A204.1 (cell line): ENCODE measurements around the gene VSIG8.

Experiments
- FAIRE-seq: peaks from 2 replicates; lab custom pipeline; 2012; peaks lifted over from hg19 to GRCh38; lab: Jason Lieb, UNC

VSIG8 gene

DNA sequence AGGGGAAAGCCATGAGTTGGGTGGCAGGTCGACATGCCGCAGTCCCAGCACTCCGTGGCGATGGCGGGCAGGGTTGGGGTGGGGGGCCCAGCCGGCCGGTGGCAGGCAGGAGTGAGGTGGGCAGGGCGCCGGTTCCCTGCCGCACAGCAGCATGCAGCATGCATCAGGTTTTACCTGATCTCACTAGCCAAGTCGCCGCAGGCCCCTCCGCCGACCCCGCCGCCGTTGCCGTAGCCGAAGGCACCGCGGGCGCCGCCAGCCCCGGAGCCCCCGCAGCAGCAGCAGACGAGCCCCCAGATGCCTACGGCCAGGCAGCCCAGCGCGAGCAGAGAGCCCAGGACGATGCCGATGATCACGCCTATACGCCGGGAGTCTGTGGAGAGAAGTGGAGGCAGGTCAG is 6.7 kb downstream of the VSIG8 start:
- no peak for FAIRE-seq

DNA sequence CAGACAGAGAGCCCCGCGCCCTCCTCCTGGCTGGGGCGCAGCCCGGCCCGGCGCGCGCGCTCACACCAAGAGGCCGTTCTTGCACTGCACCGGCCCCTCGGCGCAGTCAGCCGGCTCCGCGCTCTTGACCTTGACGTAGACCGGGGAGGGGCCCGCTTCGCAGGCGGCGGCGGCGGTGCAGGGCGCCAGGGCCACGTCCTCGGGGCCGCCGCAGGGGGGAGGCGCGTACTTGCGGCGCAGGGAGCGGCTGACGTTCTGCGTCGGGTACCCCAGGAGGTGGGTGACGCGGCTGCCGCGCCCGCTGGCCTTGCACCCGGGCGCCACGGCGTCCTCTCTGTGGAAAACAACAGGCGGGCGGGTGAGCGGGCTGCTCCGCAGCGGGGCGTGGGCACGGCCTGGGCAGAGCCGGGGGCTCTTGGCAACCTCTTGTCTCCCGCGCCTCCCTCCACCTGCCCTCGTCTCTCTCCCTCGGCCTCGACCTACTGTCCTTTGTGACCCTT is 7.7 kb downstream of the VSIG8 start:
- FAIRE-seq: no peak

GRCh38 chr1:159854116-159854692 is 8.3 kb downstream of the VSIG8 start:
- no peak for FAIRE-seq

DNA sequence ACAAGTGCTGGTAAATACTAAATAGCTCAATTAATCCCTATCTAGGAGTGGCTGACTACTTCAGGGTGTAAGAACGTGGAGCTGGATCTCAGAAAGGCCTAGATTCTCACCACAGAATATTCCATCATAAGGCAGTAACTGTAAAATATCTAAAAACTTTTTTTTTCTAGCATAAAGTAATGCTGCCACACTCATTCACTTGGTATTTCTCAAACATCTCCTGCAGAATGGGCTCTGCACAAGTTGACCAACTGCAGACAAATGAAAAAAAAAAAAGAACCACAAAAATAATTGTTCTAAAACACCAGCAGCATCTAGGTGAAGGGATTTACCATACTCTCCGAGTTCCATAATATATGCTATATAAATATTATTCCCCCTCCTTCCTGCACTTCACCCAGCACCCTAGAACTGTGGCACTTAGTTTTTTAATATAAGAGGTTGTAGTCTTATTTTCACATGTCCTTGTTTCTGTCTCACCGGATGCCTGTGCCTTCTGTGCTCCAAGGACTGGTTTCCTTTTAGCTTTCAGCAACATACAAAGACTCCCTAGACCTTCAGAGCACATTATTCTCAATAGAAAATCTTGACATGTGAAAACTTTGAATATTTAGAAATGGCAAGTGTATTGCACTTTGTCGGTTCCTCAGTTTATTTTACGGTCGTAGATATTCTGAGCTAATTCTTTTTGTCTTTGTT is 8.9 kb downstream of the VSIG8 start:
- FAIRE-seq: no peak

GRCh38 chr1:159851407-159851806 is 11.1 kb downstream of the VSIG8 start:
- FAIRE-seq: no peak

GRCh38 chr1:159849626-159850366 is 12.7 kb downstream of the VSIG8 start:
- no peak for FAIRE-seq

GRCh38 chr1:159848326-159848725 is 14.1 kb downstream of the VSIG8 start:
- no peak for FAIRE-seq

DNA sequence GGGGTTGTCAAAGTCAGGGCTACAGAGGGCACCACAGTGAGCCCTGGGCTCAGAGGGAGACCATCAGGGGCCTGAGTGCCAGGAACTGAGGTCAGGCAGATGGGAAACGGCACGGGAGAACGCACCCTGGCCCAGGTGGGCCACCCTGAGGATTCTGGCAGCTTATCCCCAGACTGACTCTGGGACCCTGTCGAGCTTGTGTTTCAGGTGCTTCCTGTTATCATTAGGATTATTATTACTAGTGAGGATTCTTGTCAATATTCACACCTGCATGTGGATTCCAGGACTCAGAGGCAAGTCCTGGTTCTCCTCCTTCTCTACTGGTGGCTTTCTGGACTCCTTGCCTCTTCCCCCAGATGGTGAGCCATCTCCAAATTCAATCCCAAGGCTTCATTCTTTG is 15.2 kb downstream of the VSIG8 start:
- FAIRE-seq: no peak

DNA sequence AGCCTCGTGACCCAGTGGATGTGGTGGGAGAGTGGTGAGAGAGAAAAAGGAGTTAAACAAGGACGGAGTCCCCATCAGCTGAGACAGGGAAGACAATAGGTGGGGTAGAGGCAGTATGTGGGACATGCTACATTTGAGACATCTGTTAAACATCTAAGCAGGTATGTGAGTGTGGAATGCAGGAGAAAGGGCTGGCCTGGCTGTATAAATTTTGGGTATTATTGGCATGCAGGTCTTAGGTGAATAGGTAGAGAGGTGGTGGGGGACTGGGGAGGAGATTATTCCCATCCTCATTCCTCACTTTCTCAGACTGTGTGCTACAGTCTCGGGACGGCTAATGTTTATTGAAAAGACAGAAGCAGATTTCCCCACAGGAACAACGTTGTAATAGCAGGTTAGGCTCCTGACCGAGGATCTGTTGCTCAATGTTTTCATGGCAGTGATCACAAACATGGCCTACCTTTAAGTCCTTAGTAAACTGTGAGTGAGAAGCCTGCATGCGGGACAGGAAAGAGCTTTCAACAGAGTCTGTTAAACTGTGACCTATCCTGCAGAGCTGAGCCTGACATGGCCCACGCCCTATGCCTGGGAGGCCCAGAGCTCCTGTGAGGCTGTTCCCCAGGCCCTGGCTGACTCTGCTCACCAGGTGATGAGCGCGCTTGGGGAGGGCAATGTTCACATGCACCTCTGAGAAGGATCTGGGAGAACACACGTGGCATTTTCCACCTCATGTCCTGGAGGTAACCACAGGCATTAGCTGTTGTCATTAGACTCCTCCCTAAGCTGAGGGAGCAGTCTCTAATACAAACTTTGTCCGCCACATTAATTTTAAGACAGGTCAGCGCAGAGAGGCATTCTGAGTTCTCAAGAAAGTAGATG is 16.5 kb downstream of the VSIG8 start:
- FAIRE-seq: no peak

DNA sequence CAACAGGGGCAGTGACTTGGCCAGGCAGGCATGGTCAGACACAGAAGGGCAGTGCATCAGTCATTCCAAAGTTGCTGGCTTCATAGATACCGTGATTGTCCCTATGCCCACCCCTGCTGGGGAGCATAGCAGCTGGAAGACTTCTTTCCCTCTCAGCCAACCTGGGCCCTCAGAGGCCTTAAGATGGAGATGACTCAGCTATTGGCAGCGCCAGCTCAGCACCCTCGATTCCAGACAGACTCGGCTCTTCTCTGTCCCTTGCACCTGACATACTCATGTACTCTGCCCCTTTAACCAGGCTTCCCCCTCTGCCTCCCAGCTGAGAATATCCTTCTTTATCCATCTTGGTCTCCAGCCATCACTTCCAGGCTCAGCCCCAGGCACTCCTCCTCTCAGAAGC is 19.0 kb downstream of the VSIG8 start:
- FAIRE-seq: no peak

GRCh38 chr1:159841749-159842148 is 20.7 kb downstream of the VSIG8 start:
- no peak for FAIRE-seq

- FAIRE-seq: no peak
Measured at GRCh38 chr1:159839116-159839849, 23.2 kb downstream of the VSIG8 start.

DNA sequence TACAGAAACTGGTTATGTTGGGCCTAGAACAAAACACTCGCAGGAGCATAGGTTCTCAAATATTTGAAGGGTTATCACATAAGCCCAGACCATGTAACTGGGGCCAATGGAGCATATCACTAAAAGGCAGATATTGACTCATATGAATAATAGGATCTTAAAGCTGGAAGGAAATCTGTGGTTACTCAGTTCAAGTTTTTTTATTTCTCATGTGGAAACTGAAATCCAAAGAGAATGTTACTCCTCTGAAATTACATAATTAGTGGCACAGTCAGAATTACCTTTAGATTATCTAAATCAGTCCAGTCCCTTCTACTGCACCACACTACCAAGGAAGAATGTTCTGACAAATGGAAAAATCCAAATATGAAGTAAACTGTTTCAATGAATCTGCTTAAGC is 23.7 kb downstream of the VSIG8 start:
- no peak for FAIRE-seq

DNA sequence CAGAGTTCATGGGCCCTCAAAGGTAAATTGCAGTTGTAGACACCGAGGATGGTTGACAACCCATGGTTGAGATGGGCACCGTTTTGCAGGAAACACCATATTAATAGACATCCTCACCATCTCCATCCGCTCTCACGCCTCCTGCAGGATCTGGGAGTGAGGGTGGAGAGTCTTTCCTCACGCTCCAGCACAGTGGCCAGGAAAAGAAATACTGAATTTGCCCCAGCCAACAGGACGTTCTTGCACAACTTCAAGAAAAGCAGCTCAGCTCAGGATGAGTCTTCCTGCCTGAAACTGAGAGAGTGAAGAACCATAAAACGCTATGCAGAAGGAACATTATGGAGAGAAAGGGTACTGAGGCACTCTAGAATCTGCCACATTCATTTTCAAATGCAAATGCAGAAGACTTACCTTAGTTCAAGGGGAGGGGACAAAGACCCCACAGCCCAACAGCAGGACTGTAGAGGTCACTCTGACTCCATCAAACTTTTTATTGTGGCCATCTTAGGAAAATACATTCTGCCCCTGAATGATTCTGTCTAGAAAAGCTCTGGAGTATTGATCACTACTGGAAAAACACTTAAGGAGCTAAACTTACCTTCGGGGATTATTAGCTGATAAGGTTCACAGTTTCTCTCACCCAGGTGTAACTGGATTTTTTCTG is 26.5 kb downstream of the VSIG8 start:
- no peak for FAIRE-seq

- FAIRE-seq: no peak
Measured at GRCh38 chr1:159835356-159835755, 27.1 kb downstream of the VSIG8 start.

GRCh38 chr1:159832309-159832708 is 30.1 kb downstream of the VSIG8 start:
- FAIRE-seq: no peak

DNA sequence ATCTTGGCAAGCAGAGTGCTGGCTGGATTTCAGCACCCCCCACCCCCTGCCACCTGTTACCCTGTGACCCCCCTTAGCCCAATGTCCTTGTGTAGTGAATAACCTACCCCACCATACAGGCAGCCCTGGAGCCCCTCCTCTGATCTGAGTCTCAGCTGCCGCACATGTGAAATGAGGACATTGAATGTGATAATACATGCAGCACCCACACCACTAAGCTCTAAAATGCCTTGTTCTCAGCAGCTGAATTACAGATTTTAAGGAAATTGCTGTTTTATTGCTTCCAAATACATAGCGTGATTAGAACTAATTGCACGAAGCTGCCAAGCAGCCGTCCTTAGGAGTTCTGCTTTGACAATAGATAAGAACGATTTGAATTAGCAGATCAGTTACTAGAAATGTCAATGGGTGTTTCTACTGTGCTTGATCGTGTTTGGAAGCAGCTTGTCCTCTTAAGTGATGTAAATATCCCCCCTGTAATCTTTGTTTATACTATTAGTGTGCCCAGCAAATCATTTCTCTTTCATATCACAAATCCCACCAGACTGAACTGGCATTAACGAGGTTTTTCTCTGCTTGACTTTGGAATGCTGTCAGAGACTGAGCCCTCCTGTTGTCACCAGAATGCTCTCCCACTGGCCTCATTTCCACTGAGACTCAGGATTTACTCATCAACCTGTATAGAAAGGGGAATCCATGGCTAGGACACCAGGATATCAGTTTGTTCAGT is 30.9 kb downstream of the VSIG8 start:
- no peak for FAIRE-seq

- no peak for FAIRE-seq
Measured at GRCh38 chr1:159830722-159831121, 31.7 kb downstream of the VSIG8 start.

- FAIRE-seq: no peak
Measured at GRCh38 chr1:159829822-159830465, 32.5 kb downstream of the VSIG8 start.

DNA sequence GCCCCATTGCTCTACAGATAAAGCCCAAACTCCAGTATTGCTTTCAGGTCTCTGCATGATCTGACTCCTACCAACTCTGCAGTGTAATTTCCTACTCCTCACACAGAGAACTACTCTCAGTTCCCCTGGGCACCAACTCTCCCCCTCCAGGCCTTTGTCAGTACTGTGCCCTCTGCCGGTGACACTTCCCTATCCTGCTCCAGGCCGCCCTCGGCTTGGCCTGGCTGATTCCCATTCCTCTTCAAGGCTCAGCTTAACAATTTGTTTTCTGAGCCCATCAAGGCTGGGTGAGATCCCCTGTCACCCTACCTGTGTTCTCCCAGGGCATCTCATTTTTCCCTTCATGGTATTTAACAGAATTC is 33.2 kb downstream of the VSIG8 start:
- FAIRE-seq: no peak
